SK-N-SH treated with all-trans-retinoic acid at 6 μM for 48 hours (cell line): ENCODE data around the gene ARF1.

Experiments
- ATAC-seq: fragments of 200-7000 bp; cut with Tn5 transposase; 3 replicates; pipeline ENCODE4 v1.9.1; 2020; ENCODE audit warnings: mild to moderate bottlenecking, moderate library complexity
- ARNTL ChIP-seq: fragments of 450-650 bp; formaldehyde crosslinking; IDR thresholded peaks from 2 replicates; pipeline ENCODE4 v1.5.0; 2020; ENCODE audit warnings: low read depth, mild to moderate bottlenecking, moderate library complexity, borderline replicate concordance
- BACH2 ChIP-seq: fragments of 250-450 bp; sonication (Bioruptor Pico); IDR thresholded peaks from 2 replicates; pipeline ENCODE4 v1.9.0; 2021; ENCODE audit warnings: mild to moderate bottlenecking, borderline replicate concordance
- CREB5 ChIP-seq: fragments of 250-450 bp; sonication (Bioruptor Pico); IDR thresholded peaks from 2 replicates; pipeline ENCODE4 v1.5.1; 2020; ENCODE audit warnings: low read depth, mild to moderate bottlenecking, moderate library complexity
- CSRNP3 ChIP-seq: fragments of 250-450 bp; sonication (Bioruptor Pico); IDR thresholded peaks from 2 replicates; pipeline ENCODE4 v1.5.1; 2021; ENCODE audit warnings: mild to moderate bottlenecking, moderate library complexity
- ESRRG ChIP-seq: fragments of 250-450 bp; sonication (Bioruptor Pico); IDR thresholded peaks from 2 replicates; pipeline ENCODE4 v1.6.1; 2021; ENCODE audit warnings: mild to moderate bottlenecking
- OSR1 ChIP-seq: fragments of 250-450 bp; sonication (Bioruptor Pico); IDR thresholded peaks from 2 replicates; pipeline ENCODE4 v1.8.0; 2022; ENCODE audit warnings: moderate library complexity, mild to moderate bottlenecking, inconsistent platforms
- PATZ1 ChIP-seq: fragments of 250-450 bp; sonication (Bioruptor Pico); IDR thresholded peaks from 2 replicates; pipeline ENCODE4 v1.8.0; 2020; ENCODE audit warnings: mild to moderate bottlenecking, moderate library complexity, borderline replicate concordance
- POU6F1 ChIP-seq: fragments of 250-450 bp; sonication (Bioruptor Pico); IDR thresholded peaks from 2 replicates; pipeline ENCODE4 v1.8.0; 2021; ENCODE audit warnings: low read depth, mild to moderate bottlenecking, moderate library complexity, borderline replicate concordance
- RARB ChIP-seq: fragments of 250-450 bp; sonication (Bioruptor Pico); IDR thresholded peaks from 2 replicates; pipeline ENCODE4 v1.8.0; 2021; ENCODE audit warnings: mild to moderate bottlenecking, moderate library complexity
- SNAI2 ChIP-seq: fragments of 250-450 bp; sonication (Bioruptor Pico); IDR thresholded peaks from 2 replicates; pipeline ENCODE4 v1.5.0; 2020; ENCODE audit warnings: mild to moderate bottlenecking, moderate library complexity
- TCF4 ChIP-seq: fragments of 250-450 bp; sonication (Bioruptor Pico); IDR thresholded peaks from 2 replicates; pipeline ENCODE4 v1.8.0; 2021; ENCODE audit warnings: mild to moderate bottlenecking, moderate library complexity, borderline replicate concordance
- TOX ChIP-seq: fragments of 250-450 bp; sonication (Bioruptor Pico); IDR thresholded peaks from 2 replicates; pipeline ENCODE4 v1.8.0; 2021; ENCODE audit warnings: mild to moderate bottlenecking, moderate library complexity, borderline replicate concordance
- TSHZ2 ChIP-seq: fragments of 250-450 bp; sonication (Bioruptor Pico); IDR thresholded peaks from 2 replicates; pipeline ENCODE4 v1.5.0; 2020; ENCODE audit warnings: mild to moderate bottlenecking, moderate library complexity
- ZC3H10 ChIP-seq: fragments of 250-450 bp; sonication (Bioruptor Pico); IDR thresholded peaks from 2 replicates; pipeline ENCODE4 v1.5.1; 2021; ENCODE audit warnings: mild to moderate bottlenecking, moderate library complexity
- ZFP30 ChIP-seq: fragments of 450-650 bp; formaldehyde crosslinking; IDR thresholded peaks from 2 replicates; pipeline ENCODE4 v1.5.0; 2022; ENCODE audit warnings: mild to moderate bottlenecking, moderate library complexity
- ZNF565 ChIP-seq: fragments of 450-650 bp; formaldehyde crosslinking; conservative IDR thresholded peaks from 2 replicates; pipeline ENCODE4 v1.5.0; 2020; ENCODE audit warnings: low read depth, mild to moderate bottlenecking, moderate library complexity
- ZNF70 ChIP-seq: fragments of 450-650 bp; formaldehyde crosslinking; IDR thresholded peaks from 2 replicates; pipeline ENCODE4 v1.5.0; 2020; ENCODE audit warnings: mild to moderate bottlenecking, moderate library complexity
- ZNF8 ChIP-seq: fragments of 450-650 bp; formaldehyde crosslinking; IDR thresholded peaks from 2 replicates; pipeline ENCODE4 v1.5.0; 2020; ENCODE audit warnings: mild to moderate bottlenecking, moderate library complexity

Gene ARF1

GRCh38 chr1:228114827-228115226, 32.3 kb downstream of the ARF1 start (continued):
- TF ChIP-seq ZNF8 (no peak), TOX (CRISPR knock-in tag) (no peak), CREB5 (CRISPR knock-in tag) (no peak), PATZ1 (CRISPR knock-in tag) (no peak)

GRCh38 chr1:228117335-228117734, 34.8 kb downstream of the ARF1 start:
- no peak for ATAC-seq

GRCh38 chr1:228118040-228118439, 35.5 kb downstream of the ARF1 start:
- TF ChIP-seq ARNTL (CRISPR knock-in tag) (no peak), PATZ1 (CRISPR knock-in tag) (no peak), SNAI2 (CRISPR knock-in tag) (no peak), POU6F1 (CRISPR knock-in tag) (no peak), CREB5 (CRISPR knock-in tag) (no peak), ZFP30 (CRISPR knock-in tag) (no peak), TCF4 (CRISPR knock-in tag) (no peak), ZC3H10 (no peak), RARB (no peak), TSHZ2 (no peak), ZNF565 (CRISPR knock-in tag) (no peak), ESRRG (CRISPR knock-in tag) (no peak), CSRNP3 (CRISPR knock-in tag) (no peak), BACH2 (CRISPR knock-in tag) (no peak), OSR1 (CRISPR knock-in tag) (no peak)
- ATAC-seq: no peak

More at GRCh38 chr1:228117335-228117734, 34.8 kb downstream of the ARF1 start:
- TF ChIP-seq TOX (CRISPR knock-in tag): no peak
- no peak for TF ChIP-seq ZNF70 (CRISPR knock-in tag)
- TF ChIP-seq CREB5 (CRISPR knock-in tag): no peak
- TF ChIP-seq ZFP30 (CRISPR knock-in tag): no peak
